Muscle layer of duodenum (tissue), 2 donors: ENCODE measurements around the gene ILK.

Experiments used
- H3K27ac ChIP-seq: one replicate; pipeline ENCODE4 v1.7.0; 2013; ENCODE audit warnings: mild to moderate bottlenecking, low read length
- H3K27me3 ChIP-seq: one replicate; pipeline ENCODE4 v1.7.0; 2013; ENCODE audit warnings: low read depth, mild to moderate bottlenecking, control low read depth, low read length
- H3K36me3 ChIP-seq, 2 donors: one replicate each; pipeline ENCODE4 v1.7.0; 2013; ENCODE audit warnings: low read length in 2 of 2, control low read depth in 1 of 2, mild to moderate bottlenecking in 1 of 2; ENCODE audit not compliant: insufficient read depth in 2 of 2, control insufficient read depth in 1 of 2
- H3K4me1 ChIP-seq, 2 donors: one replicate each; pipeline ENCODE4 v1.7.0; 2013; ENCODE audit warnings: low read length in 2 of 2, mild to moderate bottlenecking in 2 of 2, control low read depth in 1 of 2, moderate library complexity in 1 of 2; ENCODE audit not compliant: insufficient read depth in 2 of 2, control insufficient read depth in 1 of 2
- H3K4me3 ChIP-seq, 2 donors: one replicate each; pipeline ENCODE4 v1.7.0; 2013; ENCODE audit warnings: low read length in 2 of 2, low read depth in 1 of 2, mild to moderate bottlenecking in 1 of 2
- H3K9me3 ChIP-seq, 2 donors: one replicate each; pipeline ENCODE4 v1.7.0; 2013; ENCODE audit warnings: low read length in 2 of 2, control low read depth in 1 of 2, mild to moderate bottlenecking in 1 of 2; ENCODE audit not compliant: control insufficient read depth in 1 of 2
- donor health status: healthy.

Gene ILK

DNA sequence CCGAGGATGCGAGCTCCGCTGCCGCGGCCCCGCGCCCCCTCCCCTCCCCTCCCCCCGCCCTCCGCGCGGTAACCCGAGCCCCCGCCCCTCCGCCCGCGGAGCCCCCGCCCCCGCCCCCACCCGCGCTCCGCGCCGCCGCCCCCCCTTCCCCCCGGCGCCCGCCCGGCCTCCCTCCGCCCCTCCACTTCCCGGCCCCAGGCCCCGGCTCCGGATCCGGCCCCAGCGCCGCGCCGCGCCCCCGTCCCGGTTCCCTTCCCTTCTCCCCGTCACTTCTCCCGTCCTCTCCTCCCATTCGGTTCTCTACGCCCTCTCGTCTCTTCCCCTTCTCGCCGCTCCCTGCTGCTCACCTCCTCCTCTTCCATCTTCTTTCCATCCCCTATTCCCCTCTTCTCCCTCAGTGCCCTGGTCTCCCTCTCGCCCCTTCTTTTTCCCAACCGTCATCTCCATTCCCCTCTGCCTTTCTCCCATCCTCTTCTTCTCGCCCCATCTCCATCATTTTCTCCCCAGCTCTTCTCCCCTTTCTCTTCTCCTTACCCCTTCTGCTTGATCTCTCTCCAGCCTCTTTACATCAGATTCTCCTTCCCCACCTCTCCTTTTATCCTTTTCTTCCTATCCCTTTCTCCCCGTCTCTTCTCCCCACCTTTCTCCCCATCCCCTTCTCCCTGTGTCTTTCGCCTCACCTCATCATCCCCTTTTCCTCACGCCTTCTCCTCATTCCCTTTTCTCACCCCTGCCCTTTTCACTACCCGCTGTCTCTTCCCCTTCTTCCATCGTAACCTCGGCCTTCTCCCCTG is 52.4 kb downstream of the ILK start, which contains the start of gene DCHS1:
TSS of gene DCHS1 (minus strand) at position 20 of the 794 bp plus-strand sequence. CDS start 14,196 bp downstream, outside the sequence.
- Histone ChIP-seq H3K36me3 (no peaks in the 10 kb centered on the region), H3K4me1 (peaks cover 6 to 9% of the 10 kb centered on the region in 2 donors), H3K27ac (peak within 1 kb of the TSS; percentile 82), H3K27me3 (no peaks in the 10 kb centered on the region), H3K4me3 (peak within 1 kb of the TSS; percentile 57 to 67), H3K9me3 (no peaks in the 10 kb centered on the region)

DNA sequence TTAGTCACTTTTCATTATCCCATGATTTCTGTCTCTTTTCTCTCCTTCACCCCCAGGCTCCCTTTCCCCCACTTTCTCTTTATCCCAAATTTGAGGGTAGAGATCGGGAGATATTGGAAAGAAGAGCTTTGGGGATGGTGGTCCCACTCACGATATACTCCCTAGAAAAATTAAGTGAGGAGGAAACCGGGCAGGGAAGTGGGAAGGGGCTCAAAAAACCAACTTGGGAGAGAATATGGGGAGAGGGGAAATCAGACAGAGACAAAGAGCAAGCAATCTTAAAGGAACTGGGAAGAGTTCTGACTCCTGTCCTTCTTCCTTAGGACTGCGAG is 53.0 kb downstream of the ILK start:
- H3K4me3 ChIP-seq, result peak overlapping the region; percentile 53 to 57
- H3K36me3 ChIP-seq, result no peaks in the 10 kb centered on the region

DNA sequence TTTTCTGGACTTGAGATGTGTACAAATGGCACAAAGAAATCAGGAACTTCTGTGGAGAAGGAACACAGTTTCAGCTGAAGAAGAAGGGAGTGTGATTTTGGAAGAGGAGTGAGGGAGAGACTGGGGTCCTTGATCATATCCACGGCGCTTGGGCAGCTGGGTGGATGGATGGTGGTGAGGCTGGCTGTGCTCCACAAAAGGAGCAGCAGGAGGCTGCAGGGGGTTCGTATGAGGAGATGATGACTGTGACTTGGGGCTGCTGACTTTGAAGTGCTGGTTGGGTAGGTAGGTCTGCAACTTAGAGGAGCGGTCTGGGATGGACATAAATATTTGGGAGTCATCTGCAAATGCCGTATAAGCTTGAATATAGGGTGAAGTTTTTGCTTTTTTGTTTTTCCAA is 53.4 kb downstream of the ILK start:
- Histone ChIP-seq H3K4me3 (no peak overlapping the region), H3K27me3 (no peaks in the 10 kb centered on the region), H3K4me1 (peaks cover 6 to 9% of the 10 kb centered on the region in 2 donors), H3K9me3 (no peaks in the 10 kb centered on the region), H3K27ac (no peak overlapping the region), H3K36me3 (no peaks in the 10 kb centered on the region)

More for the DNA sequence above, 53.0 kb downstream of the ILK start:
- H3K4me1 ChIP-seq, result peaks cover 6 to 9% of the 10 kb centered on the region in 2 donors
- H3K27me3 ChIP-seq, result no peaks in the 10 kb centered on the region
- H3K27ac ChIP-seq, result peak overlapping the region; percentile 82
- H3K9me3 ChIP-seq, result no peaks in the 10 kb centered on the region

DNA sequence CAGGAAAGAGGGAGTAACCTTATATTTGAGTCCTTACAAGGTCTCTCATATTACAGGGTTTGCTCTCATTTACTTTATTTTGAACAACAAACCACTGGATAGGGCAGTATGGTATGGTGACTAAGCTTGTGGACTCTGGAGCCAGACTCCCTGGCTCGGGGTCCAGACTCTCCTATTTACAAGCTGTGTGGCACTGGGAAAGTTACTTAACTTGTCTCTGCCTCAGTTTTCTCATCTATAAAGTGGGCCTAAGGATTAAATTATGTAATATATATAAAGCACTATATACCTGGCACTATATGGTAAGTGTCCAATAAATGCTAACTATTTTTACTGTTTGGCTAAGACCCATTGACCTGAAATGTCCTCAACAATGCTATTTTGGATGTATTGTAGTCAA is 53.8 kb downstream of the ILK start:
- Histone ChIP-seq H3K4me1 (peaks cover 6 to 9% of the 10 kb centered on the region in 2 donors), H3K27ac (no peak overlapping the region), H3K27me3 (no peaks in the 10 kb centered on the region), H3K9me3 (no peaks in the 10 kb centered on the region), H3K36me3 (no peaks in the 10 kb centered on the region), H3K4me3 (no peak overlapping the region)

DNA sequence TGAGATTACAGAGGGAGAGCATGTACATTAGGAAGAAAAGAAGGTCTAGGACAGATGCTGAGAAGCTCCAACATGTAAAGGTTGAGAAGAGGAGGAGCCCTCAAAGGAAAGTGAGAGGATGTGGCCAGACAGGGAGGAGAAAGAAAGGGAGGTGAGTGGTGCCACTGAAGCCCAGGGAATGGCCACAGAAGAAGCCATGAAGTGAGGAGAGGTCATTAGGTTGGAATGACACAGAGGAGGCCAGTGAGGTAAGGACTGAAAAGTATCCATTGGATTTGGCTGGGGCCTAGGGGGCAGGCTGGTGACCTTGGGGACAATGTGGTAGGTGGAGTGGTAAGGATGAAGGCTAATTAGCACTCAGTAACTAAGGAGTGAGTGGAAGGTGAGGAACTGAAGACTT is 55.1 kb downstream of the ILK start:
- H3K27me3 ChIP-seq, result no peaks in the 10 kb centered on the region
- H3K9me3 ChIP-seq, result no peaks in the 10 kb centered on the region
- no peaks in the 10 kb centered on the region for H3K36me3 ChIP-seq
- no peak overlapping the region for H3K27ac ChIP-seq
- peaks cover 4 to 6% of the 10 kb centered on the region in 2 donors for H3K4me1 ChIP-seq
- H3K4me3 ChIP-seq, result no peak overlapping the region
